Hepatocyte (in vitro differentiated cells): ENCODE data around the gene SH3RF3. TPM values are rescaled to one million over a fixed set of nuclear protein-coding genes. Genes with fewer than 3 reads are reported as not detected.

ENCODE experiments used
- DNase-seq: peaks from one replicate; pipeline ENCODE4 v3.0.0-alpha.2; 2016; ENCODE audit warnings: low spot score
- H2AFZ ChIP-seq: fragments of 200-600 bp; sonication (generic); 2 replicates; pipeline ENCODE4 v1.6.0; 2016; ENCODE audit warnings: antibody characterized with exemption, mild to moderate bottlenecking
- H3K27ac ChIP-seq: fragments of 200-600 bp; sonication (generic); 2 replicates; pipeline ENCODE4 v1.5.1; 2016; ENCODE audit warnings: mild to moderate bottlenecking
- H3K27me3 ChIP-seq: fragments of 200-600 bp; sonication (generic); 2 replicates; pipeline ENCODE4 v1.6.1; 2016
- H3K36me3 ChIP-seq: fragments of 200-600 bp; sonication (generic); replicated peaks from 2 replicates; pipeline ENCODE4 v1.5.1; 2016; ENCODE audit warnings: low read depth; ENCODE audit not compliant: insufficient read depth
- H3K4me1 ChIP-seq: fragments of 200-600 bp; sonication (generic); 2 replicates; pipeline ENCODE4 v1.5.1; 2016; ENCODE audit warnings: mild to moderate bottlenecking, moderate library complexity; ENCODE audit not compliant: insufficient read depth
- H3K4me2 ChIP-seq: fragments of 200-600 bp; sonication (generic); 2 replicates; pipeline ENCODE4 v1.6.0; 2016
- H3K4me3 ChIP-seq: fragments of 200-600 bp; sonication (generic); 2 replicates; pipeline ENCODE4 v1.5.1; 2016; ENCODE audit warnings: mild to moderate bottlenecking
- H3K79me2 ChIP-seq: fragments of 200-600 bp; sonication (generic); 2 replicates; pipeline ENCODE4 v1.6.0; 2017; ENCODE audit warnings: mild to moderate bottlenecking
- H3K9me2 ChIP-seq: fragments of 200-600 bp; sonication (generic); replicated peaks from 2 replicates; pipeline ENCODE4 v1.6.0; 2017; ENCODE audit warnings: mild to moderate bottlenecking; ENCODE audit not compliant: insufficient read depth
- H3K9me3 ChIP-seq: fragments of 200-600 bp; sonication (generic); 2 replicates; pipeline ENCODE4 v1.5.1; 2016; ENCODE audit warnings: low read depth, mild to moderate bottlenecking
- H4K20me1 ChIP-seq: fragments of 200-600 bp; sonication (generic); 2 replicates; pipeline ENCODE4 v1.6.0; 2016; ENCODE audit warnings: mild to moderate bottlenecking; ENCODE audit not compliant: insufficient read depth, poor library complexity, severe bottlenecking
- EZH2 ChIP-seq: fragments of 200-600 bp; sonication (generic); IDR thresholded peaks from 2 replicates; pipeline ENCODE4 v1.6.1; 2016; ENCODE audit warnings: antibody characterized with exemption, mild to moderate bottlenecking, borderline replicate concordance
- EZH2phosphoT487 ChIP-seq: fragments of 200-600 bp; sonication (generic); IDR thresholded peaks from one replicate; pipeline ENCODE4 v1.6.1; 2018; ENCODE audit warnings: antibody characterized with exemption, mild to moderate bottlenecking, low read depth, moderate library complexity; ENCODE audit not compliant: unreplicated experiment, severe bottlenecking
- WGBS: methylation state at CpG from one replicate; pipeline ENCODE4 v1.1.6; 2016; ENCODE audit warnings: low lambda C conversion rate; ENCODE audit errors: missing lambda C conversion rate; 5-methylcytosine and 5-hydroxymethylcytosine counted together
- polyA plus RNA-seq: library from polyadenylated mRNA; unstranded; fragments of >200 nt; fragmentation: Nextera tagmentation; extraction: Ambion mirVana; gene quantifications from 2 replicates; pipeline ENCODE4 v1.2.1, GENCODE V29; 2016
- total RNA-seq: library from RNA; depleted of rRNA; stranded (reverse); fragments of >200 nt; gene quantifications from 2 replicates; pipeline ENCODE4 v1.2.3, GENCODE V29; 2014
- TF ChIP-seq, protein P1 (sequence below): fragments of 200-600 bp; sonication (generic); IDR thresholded peaks from 2 replicates; pipeline ENCODE4 v1.5.1; 2016; ENCODE audit warnings: antibody characterized with exemption, mild to moderate bottlenecking; ENCODE audit not compliant: poor library complexity

The SH3RF3 gene
- total and polyA plus RNA-seq, 2 experiments from 2014 or later, result 1.9 to 2.1 TPM

DNA sequence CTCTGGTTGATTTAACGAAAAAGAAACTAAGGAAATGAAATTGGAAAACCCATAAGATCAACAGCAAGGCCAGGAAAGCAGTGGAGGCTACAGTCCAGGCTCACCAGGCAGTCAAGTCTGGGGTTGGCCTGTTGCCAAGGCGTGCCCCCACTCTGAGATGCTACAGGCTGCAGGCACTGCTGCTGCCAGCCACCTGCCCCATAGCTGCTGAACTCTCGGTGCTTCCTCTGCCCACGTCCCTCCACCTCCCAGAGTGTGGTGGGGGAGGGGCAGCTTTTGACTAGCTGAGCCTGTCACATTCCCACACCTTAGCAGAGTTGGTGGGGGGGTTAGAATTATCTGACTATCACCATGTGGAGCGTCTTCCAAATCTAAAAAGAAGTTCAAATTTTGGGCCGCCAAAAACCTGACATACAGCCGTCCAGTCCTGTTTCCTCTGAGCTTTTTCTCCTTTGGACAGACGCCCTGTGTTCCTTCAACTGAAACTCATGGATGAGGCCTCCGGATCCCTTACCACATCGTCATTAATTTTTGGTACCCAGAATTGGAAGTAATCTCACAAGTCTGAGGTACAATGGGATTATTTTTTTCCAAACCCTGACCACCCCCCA is 3.9 kb upstream of the SH3RF3 start:
- TF ChIP-seq EZH2 (no peak), EZH2phosphoT487 (no peak)
- TF ChIP-seq, protein P1, sequence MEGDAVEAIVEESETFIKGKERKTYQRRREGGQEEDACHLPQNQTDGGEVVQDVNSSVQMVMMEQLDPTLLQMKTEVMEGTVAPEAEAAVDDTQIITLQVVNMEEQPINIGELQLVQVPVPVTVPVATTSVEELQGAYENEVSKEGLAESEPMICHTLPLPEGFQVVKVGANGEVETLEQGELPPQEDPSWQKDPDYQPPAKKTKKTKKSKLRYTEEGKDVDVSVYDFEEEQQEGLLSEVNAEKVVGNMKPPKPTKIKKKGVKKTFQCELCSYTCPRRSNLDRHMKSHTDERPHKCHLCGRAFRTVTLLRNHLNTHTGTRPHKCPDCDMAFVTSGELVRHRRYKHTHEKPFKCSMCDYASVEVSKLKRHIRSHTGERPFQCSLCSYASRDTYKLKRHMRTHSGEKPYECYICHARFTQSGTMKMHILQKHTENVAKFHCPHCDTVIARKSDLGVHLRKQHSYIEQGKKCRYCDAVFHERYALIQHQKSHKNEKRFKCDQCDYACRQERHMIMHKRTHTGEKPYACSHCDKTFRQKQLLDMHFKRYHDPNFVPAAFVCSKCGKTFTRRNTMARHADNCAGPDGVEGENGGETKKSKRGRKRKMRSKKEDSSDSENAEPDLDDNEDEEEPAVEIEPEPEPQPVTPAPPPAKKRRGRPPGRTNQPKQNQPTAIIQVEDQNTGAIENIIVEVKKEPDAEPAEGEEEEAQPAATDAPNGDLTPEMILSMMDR, result no peak
- Histone ChIP-seq H3K4me1 (no peaks in the 10 kb centered on the region), H3K9me3 (no peaks in the 10 kb centered on the region), H3K4me3 (no peak overlapping the region), H4K20me1 (no peaks in the 10 kb centered on the region), H3K36me3 (no peaks in the 10 kb centered on the region), H2AFZ (no peak overlapping the region), H3K79me2 (no peaks in the 10 kb centered on the region), H3K27me3 (peaks cover 16% of the 10 kb centered on the region), H3K27ac (no peak overlapping the region), H3K4me2 (no peak overlapping the region), H3K9me2 (no peaks in the 10 kb centered on the region)
- DNase-seq, result no peak
- WGBS, result 77% methylated on average over 10 of the region's 10 CpGs

DNA sequence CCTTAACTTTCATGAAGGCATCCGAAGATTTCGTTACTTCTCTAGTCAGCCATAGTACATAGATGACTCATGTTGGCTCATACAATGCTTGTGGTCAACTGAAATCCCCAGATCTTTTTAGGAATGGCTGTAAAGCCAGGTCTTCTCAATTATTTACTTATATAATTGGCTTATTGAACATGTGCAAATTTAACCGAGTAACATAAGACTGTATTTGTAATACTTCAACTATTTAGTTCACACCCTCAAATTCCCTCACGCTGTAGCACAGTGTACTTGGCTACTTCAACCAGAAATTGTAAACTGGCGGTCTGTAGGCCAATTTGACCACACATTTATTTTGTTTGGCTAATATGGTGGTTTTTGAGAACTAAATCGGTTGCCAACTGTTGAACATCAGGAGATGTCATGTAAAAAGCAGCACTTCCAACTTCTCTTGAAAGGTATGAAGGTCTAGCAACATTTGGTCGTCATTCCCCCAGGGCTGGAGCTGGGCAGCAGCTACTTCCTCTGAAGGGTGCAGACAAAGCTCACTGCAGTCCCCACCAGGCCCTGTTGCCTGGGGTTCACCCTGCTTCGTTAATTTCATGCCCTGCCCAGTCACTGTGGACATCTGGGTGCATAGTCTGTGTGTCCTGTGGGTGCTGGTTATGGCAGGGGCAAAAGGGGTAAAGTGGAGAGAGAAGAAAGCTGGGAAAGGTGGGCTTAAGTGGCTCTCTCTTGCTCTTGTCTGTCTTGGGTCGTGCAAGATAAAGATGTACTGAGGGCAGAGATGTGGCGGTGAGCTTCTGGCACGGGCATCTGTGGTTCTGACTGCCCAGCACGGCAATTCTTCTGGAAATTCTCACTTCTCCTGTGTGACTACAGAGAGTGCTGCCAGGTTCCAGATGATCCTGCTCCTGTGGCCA is 3.2 kb upstream of the SH3RF3 start:
- WGBS, result 80% methylated on average over 12 of the region's 12 CpGs
- Histone ChIP-seq H3K9me2 (no peaks in the 10 kb centered on the region), H3K9me3 (no peaks in the 10 kb centered on the region), H4K20me1 (no peaks in the 10 kb centered on the region), H3K4me1 (no peaks in the 10 kb centered on the region), H3K4me3 (no peak overlapping the region), H3K4me2 (no peak overlapping the region), H3K27ac (no peak overlapping the region), H2AFZ (no peak overlapping the region), H3K79me2 (no peaks in the 10 kb centered on the region), H3K36me3 (no peaks in the 10 kb centered on the region), H3K27me3 (peaks cover 24% of the 10 kb centered on the region)
- TF ChIP-seq EZH2phosphoT487 (no peak), EZH2 (no peak)
- TF ChIP-seq, protein P1, result no peak
- DNase-seq, result no peak

DNA sequence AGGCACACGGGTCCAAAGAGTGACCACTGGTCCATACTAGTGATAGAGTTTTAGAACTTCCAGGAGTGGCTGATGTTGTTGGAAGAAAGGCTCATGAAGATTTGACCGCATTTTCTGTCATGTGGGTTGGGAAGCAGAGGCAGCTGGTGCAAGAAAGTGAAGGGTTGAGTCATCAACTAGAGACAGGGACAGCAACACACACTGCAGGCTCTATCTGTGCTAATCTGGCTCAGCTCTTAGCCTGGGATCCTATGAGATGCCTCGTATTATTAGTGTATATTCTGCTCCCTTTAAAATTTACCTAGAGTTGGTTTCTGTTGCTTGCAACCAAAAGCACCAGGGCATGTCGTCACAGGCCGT is 2.5 kb upstream of the SH3RF3 start:
- Histone ChIP-seq H3K4me1 (no peaks in the 10 kb centered on the region), H3K27me3 (peaks cover 28% of the 10 kb centered on the region), H4K20me1 (no peaks in the 10 kb centered on the region), H3K27ac (no peak overlapping the region), H3K4me2 (no peak overlapping the region), H3K4me3 (no peak overlapping the region), H3K36me3 (no peaks in the 10 kb centered on the region), H3K9me3 (no peaks in the 10 kb centered on the region), H2AFZ (no peak overlapping the region), H3K9me2 (no peaks in the 10 kb centered on the region), H3K79me2 (no peaks in the 10 kb centered on the region)
- TF ChIP-seq EZH2phosphoT487 (no peak), EZH2 (no peak)
- TF ChIP-seq, protein P1, result no peak
- no peak for DNase-seq
- 82% methylated on average over 5 of the region's 5 CpGs for WGBS
